ENCODE results near the gene GPR137B.

The GPR137B gene

GRCh38 chr1:236160540-236161127 is 18.3 kb downstream of the GPR137B start:
- H3K27ac ChIP-seq (ENCODE audit: extremely low read depth, low read depth, low read length), result no peak overlapping the region
- TF ChIP-seq, protein P1, sequence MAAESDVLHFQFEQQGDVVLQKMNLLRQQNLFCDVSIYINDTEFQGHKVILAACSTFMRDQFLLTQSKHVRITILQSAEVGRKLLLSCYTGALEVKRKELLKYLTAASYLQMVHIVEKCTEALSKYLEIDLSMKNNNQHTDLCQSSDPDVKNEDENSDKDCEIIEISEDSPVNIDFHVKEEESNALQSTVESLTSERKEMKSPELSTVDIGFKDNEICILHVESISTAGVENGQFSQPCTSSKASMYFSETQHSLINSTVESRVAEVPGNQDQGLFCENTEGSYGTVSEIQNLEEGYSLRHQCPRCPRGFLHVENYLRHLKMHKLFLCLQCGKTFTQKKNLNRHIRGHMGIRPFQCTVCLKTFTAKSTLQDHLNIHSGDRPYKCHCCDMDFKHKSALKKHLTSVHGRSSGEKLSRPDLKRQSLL (tag by site-specific recombination; IDR thresholded peaks at IDR 0.05), result no peak
- TF ChIP-seq, protein P2, sequence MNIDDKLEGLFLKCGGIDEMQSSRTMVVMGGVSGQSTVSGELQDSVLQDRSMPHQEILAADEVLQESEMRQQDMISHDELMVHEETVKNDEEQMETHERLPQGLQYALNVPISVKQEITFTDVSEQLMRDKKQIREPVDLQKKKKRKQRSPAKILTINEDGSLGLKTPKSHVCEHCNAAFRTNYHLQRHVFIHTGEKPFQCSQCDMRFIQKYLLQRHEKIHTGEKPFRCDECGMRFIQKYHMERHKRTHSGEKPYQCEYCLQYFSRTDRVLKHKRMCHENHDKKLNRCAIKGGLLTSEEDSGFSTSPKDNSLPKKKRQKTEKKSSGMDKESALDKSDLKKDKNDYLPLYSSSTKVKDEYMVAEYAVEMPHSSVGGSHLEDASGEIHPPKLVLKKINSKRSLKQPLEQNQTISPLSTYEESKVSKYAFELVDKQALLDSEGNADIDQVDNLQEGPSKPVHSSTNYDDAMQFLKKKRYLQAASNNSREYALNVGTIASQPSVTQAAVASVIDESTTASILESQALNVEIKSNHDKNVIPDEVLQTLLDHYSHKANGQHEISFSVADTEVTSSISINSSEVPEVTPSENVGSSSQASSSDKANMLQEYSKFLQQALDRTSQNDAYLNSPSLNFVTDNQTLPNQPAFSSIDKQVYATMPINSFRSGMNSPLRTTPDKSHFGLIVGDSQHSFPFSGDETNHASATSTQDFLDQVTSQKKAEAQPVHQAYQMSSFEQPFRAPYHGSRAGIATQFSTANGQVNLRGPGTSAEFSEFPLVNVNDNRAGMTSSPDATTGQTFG (tag by site-specific recombination; IDR thresholded peaks at IDR 0.05; ENCODE audit: borderline replicate concordance), result no peak
- no peak for TF ChIP-seq ZNF610 (tag by site-specific recombination; IDR thresholded peaks at IDR 0.05; ENCODE audit: borderline replicate concordance)
- no peak for TF ChIP-seq BCL11A (tag by site-specific recombination; IDR thresholded peaks at IDR 0.05; ENCODE audit: low read depth)
- no peak for TF ChIP-seq ZNF335 (tag by site-specific recombination; conservative IDR thresholded peaks at IDR 0.05)
- no peak for TF ChIP-seq ZNF521 (tag by site-specific recombination; IDR thresholded peaks at IDR 0.05)
- TF ChIP-seq ZNF140 (tag by site-specific recombination; IDR thresholded peaks at IDR 0.05), result no peak
- TF ChIP-seq ZNF239 (tag by site-specific recombination; IDR thresholded peaks at IDR 0.05), result no peak
- TF ChIP-seq ZNF26 (tag by site-specific recombination; IDR thresholded peaks at IDR 0.05), result no peak
- no peak for TF ChIP-seq ZNF701 (tag by site-specific recombination; IDR thresholded peaks at IDR 0.05)
- no peak for TF ChIP-seq ZNF266 (tag by site-specific recombination; IDR thresholded peaks at IDR 0.05; ENCODE audit: low read depth)
- no peak for TF ChIP-seq ZSCAN30 (tag by site-specific recombination; IDR thresholded peaks at IDR 0.05)
- TF ChIP-seq, protein P3, sequence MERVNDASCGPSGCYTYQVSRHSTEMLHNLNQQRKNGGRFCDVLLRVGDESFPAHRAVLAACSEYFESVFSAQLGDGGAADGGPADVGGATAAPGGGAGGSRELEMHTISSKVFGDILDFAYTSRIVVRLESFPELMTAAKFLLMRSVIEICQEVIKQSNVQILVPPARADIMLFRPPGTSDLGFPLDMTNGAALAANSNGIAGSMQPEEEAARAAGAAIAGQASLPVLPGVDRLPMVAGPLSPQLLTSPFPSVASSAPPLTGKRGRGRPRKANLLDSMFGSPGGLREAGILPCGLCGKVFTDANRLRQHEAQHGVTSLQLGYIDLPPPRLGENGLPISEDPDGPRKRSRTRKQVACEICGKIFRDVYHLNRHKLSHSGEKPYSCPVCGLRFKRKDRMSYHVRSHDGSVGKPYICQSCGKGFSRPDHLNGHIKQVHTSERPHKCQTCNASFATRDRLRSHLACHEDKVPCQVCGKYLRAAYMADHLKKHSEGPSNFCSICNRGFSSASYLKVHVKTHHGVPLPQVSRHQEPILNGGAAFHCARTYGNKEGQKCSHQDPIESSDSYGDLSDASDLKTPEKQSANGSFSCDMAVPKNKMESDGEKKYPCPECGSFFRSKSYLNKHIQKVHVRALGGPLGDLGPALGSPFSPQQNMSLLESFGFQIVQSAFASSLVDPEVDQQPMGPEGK (tag by site-specific recombination; IDR thresholded peaks at IDR 0.05), result no peak
- no peak for TF ChIP-seq GFI1B (tag by site-specific recombination; IDR thresholded peaks at IDR 0.05)
- TF ChIP-seq ZFHX2 (tag by site-specific recombination; conservative IDR thresholded peaks at IDR 0.05), result no peak
- no peak for TF ChIP-seq ZNF292 (tag by site-specific recombination; IDR thresholded peaks at IDR 0.05; ENCODE audit: borderline replicate concordance, low read depth)
- no peak for TF ChIP-seq ZNF221 (tag by site-specific recombination; IDR thresholded peaks at IDR 0.05; ENCODE audit: borderline replicate concordance)
- no peak for TF ChIP-seq ZNF214 (tag by site-specific recombination; IDR thresholded peaks at IDR 0.05; ENCODE audit: borderline replicate concordance)
- TF ChIP-seq ZSCAN16 (tag by site-specific recombination; IDR thresholded peaks at IDR 0.05), result no peak
- no peak for TF ChIP-seq ZNF555 (tag by site-specific recombination; conservative IDR thresholded peaks at IDR 0.05)
- POLR2A ChIA-PET, result no interaction called here

More at GRCh38 chr1:236160540-236161127, 18.3 kb downstream of the GPR137B start:
- H3K36me3 ChIP-seq (ENCODE audit: control insufficient read depth in 2 of 2, insufficient read depth in 1 of 2, low read length in 2 of 2), result peaks cover 0 to 11% of the 10 kb centered on the region in 2 experiments; a peak in 1 of 3 replicates
- no peak overlapping the region for H3K4me3 ChIP-seq (ENCODE audit: low read depth, low read length)
- H3K4me1 ChIP-seq (ENCODE audit: control insufficient read depth, insufficient read depth, low read length), result no peaks in the 10 kb centered on the region
- CTCF ChIA-PET, result interaction anchor here (1.1 kb wide), 1 partner anchor 17 kb away, joined by 4 read pairs; no protein-coding TSS in a partner anchor
- no peaks in the 10 kb centered on the region for H3K9me3 ChIP-seq (ENCODE audit: control insufficient read depth, insufficient read depth, low read depth, low read length)
